HuH-7 (cell line): ENCODE data around the gene GABBR2.

Experiments
- DNase-seq: peaks from one replicate; pipeline ENCODE4 v3.0.0; 2011; ENCODE audit warnings: low spot score

GABBR2 gene

DNA sequence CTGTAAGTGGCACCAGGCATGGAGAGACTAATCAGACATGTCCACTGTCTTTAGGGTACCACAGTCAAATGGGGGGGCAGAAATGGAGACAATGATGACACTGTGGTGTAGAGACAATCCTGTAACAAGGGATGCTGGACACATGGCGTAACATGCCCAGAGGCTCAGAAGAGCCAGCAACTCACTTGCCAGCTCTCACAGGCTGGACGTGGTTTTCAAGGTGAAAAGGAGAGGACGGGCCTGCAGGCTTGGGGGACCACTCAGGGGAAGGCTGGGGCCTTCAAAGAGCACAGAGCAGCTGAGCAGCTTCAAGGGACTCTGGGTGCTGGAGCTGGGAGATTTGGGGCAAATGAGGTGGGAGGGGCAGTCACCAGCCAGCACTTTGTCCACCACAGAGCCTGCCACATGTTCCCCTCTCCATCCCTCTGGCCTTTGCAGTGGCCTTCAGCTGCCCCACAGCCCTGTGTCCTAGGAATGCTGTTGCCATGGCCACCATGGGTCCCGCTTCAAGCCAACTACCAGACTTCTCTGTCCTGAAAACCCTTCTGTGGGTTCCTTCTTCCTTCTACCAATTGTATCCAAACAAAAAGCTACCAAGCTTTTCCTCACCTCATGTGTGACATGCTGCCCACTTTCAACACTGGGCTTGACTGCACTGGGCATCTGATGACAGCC lies 140.4 kb downstream of the GABBR2 start:
- no peak for DNase-seq

DNA sequence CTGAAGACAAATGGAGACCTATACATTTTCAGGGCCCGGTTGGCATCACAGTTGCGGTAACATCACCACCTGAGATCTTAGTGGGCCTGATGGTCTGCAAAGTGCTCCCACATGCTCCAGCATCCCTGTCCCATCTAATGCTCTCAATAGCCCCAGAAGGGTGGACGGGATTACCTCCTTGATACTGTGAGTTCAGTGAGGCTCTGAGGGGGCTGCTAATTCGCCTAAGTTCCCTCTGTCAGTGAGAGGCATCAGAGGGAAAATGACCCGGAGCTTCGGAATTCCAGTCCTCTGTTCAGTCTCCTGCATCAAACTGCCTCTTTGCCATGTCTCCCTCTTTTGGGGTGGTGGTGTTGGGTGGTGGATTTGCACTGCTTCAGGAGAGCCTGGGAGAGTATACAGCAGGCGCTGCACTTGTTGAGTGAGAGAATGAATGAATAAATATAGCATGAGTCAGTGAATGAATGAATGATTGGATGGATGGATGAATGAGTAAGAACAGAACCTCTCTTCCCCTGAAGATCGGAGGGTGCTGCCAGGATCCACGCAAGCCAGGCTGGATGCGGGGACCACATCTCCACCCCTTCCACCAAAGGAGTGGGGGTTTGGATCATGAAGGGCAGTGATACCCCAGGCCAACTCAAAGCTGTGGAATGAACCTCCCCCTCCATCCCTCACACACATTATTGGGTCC lies 141.0 kb downstream of the GABBR2 start:
- DNase-seq, result no peak

DNA sequence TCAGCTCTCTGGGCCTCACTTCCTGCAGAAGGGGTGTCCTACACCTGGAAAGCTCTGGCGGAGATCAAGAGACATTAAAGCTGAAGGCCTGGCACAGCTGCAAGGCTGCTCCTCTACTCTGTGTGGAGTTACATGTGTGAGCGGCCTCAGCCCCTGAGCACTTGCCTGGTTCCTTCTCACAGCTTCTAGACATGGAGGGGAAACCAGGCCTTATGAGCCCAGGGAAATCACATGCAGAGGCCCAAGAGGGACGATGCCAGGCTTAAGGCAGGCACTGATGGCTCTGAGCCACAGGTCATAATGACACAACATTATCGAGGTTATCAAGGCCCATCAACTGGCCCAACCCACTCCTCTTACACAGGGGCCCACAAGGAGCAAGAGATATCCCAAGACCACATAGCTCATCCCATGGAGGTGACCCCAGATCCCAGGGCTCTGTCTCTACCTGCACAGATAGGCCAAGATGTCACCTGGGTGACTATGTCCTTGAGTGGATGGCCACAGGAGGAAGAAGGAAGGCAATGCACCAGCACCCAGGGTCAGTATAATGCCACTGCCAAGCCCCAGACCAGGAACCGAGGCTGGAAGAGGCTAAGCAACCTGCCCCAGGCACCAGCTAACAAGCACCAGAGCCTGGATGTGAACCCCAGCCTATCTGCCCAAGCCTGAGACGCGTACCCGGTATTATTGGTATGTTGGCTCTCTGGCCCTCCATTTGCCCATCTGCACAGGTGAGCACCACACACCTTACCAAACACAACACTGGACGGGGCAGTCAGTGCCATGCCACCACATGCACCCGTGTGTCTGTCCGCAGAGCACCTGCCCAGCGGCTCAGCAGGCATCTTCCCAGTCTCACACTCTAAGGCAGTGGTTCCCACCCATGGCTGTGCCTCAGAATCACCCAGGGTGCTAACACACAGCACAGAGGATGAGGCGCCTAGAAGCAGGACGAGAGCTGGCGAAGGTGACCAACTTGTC lies 143.3 kb downstream of the GABBR2 start:
- no peak for DNase-seq

DNA sequence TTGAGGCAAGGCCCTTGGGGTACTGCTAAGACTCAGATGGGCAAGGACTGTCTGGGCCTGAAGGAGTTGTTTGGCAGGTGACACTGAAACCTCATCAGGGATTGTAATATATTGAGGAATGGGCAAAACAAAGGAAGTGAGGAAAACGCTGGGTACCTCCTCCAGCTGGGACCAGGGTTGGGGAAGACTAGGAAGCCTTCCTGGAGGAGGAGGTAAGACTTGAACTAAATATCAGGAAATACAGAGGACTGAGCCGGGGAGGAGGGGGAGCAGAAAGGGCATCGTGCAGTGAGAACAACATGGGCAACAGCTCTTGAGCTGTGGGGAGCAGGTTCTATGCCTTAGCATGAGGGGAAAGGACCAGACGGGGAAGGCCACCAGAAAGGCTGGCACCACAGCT lies 144.0 kb downstream of the GABBR2 start:
- DNase-seq, result no peak

DNA sequence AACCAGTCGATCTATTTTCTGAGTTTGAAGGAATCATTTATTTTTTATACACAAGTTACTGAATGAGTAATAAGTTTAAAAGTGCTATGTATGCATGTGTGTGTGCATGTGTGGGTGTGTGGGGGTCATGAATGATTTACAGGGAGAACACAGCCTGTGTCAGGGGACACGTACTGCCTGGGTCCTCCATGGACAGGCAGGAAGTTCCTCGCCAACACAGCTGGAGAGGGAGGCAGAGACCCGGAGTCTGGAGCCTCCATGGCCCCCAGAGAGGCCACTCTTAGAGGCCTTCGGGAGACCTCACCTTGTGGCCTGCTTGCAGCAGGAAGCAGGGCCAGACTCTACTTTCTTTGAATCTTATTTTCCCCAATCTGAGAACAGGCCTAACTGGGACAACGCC lies 144.7 kb downstream of the GABBR2 start:
- no peak for DNase-seq

DNA sequence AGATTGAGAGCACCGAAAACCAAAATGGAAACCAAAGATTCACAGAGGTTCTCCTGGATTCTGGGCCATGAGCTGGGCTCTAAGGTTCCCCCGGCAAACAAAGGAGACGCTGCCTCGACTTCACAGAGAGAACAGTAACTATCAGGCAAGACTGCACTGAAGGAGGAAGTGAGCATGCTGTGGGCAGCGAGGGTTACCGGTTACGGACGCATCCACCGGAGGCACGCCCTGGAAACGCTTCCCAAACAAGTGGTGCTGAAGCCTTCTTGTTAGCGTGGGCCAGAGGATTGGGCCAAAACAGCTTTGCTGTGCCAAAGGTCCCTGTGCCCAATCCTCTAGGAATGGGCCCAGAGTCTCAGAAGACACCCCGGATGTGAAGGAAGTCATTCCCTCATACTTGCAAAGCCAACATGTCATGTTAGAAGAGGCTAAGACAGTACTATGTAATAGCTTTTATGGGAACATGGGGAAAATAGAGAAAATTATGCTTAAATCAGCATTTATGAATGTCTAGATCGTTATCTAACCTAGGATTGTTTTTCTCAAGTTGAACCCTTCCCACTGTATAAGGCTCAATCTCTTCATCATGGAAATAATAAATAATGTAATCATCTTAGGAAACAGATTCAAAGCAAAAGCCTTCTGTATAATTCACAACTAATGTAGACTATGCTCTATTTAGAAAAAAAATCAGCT lies 145.4 kb downstream of the GABBR2 start:
- no peak for DNase-seq

DNA sequence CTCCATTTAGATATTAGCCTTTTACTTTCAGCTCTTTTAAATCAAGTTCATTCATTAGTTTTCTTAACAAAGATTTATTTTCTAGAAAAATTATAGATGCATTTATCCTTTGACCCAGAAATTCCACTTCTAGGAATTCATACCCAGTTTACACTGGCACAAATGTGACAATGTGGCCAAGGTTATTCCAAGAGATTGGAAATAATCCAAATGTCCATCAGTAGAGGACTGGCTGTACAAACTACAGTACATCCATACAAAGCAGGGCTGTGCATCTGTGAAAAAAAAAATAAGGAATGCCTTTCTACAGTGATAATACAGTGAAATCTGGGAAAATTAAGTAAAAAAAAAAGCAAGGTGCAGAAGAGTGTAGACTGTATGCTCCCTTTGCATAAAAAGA lies 149.2 kb downstream of the GABBR2 start:
- DNase-seq, result no peak

DNA sequence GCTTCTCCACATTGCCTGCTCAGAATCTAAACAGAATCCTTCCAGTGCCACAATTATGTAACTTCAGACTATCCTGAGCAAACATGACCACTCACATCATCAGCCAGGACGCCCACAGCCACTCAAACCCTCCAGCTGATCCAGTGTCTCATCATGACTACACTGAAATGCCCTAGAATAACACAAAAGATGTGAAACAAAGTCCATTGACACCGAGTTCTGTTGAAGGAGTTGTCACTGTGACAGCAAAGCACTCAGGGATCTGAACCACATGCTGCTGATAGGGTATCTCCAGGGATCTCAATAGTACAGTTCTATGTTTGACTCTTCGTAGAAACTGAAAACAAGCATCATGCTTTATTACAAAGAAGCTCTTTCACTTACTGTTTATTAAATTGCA lies 150.2 kb downstream of the GABBR2 start:
- DNase-seq, result no peak

DNA sequence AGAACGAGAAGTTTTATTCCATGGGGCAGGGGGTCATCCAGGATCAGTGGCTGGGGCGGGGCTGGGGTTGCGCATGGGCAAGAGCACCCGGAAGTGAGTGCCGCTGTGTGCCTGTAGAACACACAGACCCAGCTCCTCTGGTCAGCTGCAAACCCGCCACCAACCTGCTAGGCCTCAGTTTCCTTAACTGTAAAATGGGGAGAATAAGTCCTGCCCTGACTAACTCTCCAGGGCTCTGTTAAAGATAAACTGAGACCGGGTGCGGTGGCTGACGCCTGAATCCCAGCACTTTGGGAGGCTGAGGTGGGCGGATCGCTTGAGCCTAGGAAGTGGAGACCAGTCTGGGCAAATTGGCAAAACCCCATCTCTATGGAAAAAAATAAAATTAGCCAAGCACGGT lies 152.2 kb downstream of the GABBR2 start:
- DNase-seq, result no peak

DNA sequence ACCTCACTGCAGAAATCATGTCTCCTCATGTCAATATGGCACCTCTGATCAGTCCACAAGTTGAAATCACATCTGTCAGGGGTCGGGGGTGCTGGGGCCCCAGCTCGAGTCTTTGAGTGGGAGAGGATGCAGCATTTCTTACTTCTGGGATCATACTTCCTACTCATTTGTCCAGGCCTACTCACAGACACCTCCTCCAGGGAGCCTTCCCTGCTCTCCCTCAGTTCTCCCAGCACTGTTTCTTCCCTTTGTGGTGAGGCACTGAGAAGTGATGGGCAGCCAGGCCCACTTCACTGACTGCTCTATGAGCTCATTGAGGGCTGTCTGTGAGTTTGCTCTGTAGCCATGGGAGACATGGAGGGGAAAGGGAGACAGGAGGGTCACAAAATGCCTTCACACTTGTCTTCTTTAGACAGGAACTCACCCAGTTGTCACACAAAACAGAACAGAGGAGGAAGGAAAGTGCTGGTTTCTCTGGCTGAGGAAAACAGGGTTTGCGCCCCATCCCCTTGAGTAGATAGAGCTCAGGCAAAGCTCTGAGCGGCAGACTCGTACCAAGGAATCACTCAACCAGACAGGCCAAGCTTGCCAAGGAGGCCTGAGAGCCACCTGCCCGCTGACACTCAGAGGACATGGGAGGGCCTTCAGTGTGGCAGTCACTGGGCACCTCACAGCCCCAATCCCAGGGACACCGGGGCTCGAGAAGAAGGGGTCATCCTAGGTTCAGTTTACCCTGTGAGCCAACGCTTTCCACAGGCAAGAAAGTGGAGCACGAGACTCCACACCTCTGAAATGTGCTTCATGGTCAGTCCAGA lies 152.9 kb downstream of the GABBR2 start:
- no peak for DNase-seq

DNA sequence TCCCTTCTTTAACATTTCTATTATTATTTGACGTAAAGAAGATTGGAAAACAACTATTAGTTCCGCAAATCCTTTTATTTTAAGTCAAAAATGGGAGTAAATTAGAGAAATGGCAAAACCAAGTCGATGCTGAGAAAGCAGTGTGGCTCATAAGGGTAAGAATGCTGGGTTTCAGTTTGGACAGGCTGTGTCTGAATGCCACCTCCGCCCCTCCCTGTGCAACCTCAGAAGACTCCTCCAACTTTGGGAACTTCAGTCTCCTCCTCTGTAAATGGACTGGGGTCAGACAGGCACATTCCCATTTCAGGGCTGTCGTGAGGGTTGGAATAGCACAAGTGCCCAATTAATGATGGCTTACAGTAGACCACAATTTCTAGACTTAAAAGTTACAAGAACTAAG lies 154.0 kb downstream of the GABBR2 start:
- no peak for DNase-seq

DNA sequence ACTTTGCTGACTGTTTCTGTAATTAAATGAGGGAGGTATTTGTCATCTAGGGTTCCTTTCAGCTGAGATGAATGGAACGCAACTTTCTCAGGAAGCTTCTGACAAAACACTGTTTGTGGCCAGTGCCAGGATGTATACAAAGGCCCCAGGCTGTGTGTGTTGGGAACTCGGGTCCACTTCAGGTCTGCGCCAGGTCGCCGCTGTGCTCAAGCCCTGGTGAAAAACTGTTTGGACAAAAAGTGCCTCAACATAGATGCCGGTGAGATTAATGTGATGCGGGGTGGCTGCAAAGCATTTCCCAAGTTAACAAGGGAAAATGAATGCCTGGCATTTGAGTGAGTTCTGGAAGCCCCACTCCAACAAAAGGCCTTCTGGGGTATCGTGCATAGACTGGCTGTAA lies 156.4 kb downstream of the GABBR2 start:
- no peak for DNase-seq

DNA sequence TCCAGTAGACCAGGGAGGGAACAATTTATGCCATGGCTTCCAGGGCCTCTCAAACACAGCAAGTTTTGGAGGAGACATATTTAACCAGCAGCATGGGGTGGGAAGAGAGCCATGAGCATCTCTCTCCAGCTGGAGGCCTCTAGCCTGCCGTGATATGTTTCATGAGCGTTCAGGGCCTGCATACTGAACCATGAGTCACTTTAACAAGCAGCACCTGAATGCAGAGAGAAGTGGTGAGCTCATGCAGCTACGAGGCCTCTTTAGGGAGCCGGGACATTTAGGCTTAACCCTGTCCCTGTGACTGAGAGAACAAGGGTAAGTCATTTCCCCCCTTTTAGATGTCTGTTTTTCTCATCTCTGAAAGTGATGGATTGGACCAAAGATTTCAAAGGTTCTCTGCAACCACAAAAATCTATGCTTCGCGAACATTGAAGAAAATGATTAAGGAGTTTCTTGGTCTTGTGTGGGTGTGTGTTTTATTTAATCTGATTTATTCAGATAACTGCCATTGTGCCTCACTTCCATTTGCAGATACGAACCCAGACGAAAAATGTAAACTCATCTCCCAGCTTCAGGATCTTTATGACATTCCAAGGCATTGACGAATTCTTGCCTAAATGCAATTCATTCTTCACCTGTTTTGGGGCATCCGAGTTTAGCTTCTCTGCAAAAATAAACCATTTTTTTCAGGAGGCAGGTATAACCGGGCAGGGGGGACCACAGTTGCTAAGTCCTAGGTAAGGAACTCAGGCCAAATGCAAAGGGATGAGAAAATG lies 157.0 kb downstream of the GABBR2 start:
- DNase-seq, result no peak

DNA sequence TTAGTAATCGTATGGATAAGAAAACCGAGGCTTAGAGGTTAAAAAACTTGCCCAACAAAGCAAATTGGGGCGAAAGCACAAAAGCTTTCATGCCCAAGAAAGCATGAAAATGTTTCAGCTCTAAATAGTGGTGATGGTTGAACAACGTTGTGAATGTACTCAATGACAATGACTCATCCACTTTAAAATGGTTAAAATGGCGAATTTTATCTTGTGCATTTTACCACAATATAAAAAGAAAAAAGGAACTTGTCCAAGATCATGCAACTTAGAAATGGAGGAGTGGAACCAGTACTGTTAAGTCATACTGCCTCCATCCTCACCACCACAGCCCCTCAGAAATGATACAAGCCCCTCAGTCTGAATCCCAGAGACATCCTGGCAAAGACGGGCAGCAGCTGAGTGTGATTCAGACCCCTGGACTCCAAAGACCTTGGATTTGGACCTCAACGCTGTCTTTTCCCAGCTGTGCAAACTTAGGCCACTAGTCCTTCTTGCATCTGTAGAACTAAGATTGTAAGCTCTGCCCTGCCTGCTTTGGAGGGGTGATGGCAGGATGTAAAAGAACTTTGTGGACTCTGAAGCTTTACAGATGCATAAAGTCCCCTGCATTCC lies 158.4 kb downstream of the GABBR2 start:
- DNase-seq, result no peak

DNA sequence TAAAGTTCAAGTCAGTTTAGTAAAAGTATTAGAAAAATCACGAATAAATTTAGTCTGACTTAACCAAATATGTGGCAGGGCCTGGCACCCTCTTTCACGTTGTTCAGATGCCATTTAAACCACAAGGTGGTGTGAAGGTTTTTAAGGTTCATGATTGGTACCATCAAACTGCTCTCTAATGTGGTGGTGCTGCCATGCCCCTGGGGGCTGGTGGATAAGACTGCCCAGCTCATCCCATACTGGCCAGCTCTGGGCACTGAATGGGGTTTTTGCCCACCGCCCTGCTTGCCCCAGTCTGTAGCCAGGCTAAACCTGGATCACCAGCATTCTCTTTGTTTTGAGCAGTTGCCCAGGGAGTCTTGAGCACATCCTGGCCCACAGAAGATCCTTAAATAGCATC lies 159.3 kb downstream of the GABBR2 start:
- DNase-seq, result no peak

DNA sequence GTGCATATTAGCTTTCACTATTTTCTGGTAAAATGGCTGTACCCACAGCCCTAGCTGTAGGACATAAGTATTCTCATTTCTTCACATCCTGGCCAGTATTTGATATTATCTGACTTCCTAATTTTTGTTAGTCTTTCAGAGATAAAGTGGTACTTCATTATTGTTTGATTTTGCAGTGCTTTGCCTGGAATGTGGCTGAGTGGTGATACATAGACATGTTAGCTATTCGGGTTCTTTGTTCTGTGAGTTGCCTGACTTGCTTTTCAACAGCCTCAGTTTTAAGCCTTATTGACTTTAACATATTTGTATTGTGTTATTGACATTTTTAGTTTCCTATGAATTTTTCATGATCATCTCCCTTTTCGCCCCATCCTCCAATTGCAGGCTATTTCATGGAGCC lies 161.1 kb downstream of the GABBR2 start:
- DNase-seq, result no peak

DNA sequence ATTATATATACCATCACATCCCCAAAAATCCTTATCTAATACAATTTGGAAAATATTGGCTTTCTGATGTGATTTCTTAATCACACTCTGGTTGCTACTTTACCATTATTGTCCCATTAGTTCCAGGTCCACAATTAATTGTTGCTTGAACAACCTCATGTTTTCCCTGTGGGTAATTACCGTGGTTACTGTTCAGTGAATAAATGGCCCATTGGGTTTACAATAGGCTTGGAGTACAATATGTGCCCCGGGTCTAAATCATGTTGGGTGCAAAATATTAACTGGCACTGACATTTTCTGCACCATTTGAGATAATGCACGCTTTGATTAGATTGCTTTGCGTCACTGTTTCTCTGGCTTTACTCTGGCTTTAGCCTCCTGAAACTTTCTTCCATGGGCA lies 163.7 kb downstream of the GABBR2 start:
- no peak for DNase-seq

DNA sequence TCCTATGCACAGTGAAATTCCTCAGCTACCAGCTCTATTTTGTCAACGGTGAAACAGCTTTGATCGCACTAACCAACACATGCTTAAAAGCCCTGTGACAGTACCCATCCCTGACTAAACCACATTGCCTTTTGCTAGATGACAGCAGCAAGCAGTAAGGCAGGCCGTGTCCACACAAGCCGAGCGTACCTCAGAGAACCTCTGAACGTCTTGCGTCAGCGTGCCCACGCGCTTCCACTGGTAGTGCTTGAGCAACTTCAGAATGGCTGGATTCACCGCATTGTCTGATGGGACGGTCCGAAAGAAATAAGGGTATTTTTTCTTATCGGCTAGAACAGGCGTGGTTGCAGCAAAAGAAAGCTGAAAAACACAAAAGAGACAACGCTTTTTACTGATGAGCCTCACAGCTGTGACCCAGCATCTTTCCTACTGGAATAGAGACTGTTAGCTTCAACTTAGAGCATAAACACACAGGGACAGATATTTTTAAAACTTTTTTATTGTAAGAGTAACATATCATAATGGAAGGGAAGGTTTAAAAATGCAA lies 167.0 kb downstream of the GABBR2 start:
- no peak for DNase-seq

DNA sequence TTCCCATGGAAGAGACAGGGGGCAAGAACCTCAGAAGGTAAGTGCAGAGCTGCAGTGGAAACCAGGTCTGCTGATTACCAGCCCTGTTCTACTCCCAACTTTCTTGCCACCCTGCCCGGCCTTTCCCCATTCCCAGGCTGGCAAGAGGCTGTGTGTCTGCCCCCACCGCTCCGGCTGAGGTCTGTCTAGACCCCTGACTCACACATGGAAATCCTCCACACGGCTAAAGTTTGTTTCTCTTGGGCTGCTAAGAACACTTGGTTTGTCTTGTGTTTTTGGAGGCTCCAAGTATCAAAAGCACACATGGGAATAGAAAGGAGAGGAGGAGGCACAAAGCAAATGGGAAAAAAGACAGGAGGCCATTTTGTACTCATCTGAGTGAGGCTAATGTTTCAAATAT lies 168.3 kb downstream of the GABBR2 start:
- DNase-seq, result no peak

DNA sequence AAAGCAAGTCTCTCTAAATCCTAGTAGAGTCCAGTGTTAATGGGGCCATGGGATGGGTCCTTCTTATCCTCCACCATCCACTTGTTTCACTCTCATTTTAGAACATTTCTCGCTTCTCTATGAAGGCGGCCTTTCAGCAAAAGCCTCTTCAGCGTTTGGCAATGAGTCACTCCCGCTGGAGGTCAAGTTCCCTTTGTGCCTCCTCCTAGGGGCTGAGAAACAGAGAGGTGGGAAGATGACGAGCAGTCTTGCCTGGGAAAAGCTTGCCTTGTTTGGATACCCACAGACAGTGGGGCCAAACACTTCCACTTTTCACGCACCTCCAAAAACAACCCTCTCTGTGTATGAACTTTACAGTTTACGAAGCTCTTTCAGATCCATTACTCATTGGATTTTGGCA lies 168.8 kb downstream of the GABBR2 start:
- DNase-seq, result no peak
